ENCODE data around the gene EPS8L3. TPM values are rescaled to one million over a fixed set of nuclear protein-coding genes. Genes with fewer than 3 reads are reported as not detected.
"Not testable (repeated sequence)": the region's sequence is repeated elsewhere in the genome, so short reads cannot be mapped to it uniquely, and the experiment has no call there.

The EPS8L3 gene
- total RNA-seq, 3 donors from 2014 or later (not counting 1 experiment from before 2014, with no cell fraction given): 0.47 TPM; not detected in 2

DNA sequence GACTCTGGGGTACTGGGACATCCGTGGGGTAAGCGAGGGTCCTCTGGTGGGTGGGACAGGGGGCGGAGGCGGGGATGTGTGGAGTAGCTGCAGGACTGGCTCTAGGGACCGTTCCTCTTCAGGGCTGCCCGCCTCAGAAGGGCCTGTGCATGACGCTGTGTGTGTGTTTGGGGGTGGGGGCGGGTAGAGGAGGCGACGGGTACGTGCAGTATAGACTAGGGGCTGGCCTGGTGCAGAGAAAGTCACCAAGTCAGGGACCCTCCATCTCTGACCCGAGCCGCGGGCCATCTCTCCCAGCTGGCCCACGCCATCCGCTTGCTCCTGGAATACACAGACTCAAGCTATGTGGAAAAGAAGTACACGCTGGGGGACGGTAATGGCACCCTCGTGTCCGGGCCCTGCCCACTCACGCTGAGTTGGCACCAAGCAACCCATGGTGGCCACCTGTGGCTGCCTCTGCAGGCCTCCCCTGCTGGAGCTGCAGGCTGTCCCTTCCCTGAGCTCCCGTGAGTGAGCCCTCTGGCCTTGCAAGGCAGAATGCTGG is 51.3 kb downstream of the EPS8L3 start:
- no peak overlapping the region for H3K27ac Mint-ChIP-seq
- H3K36me3 Mint-ChIP-seq: peaks cover 15% of the 10 kb centered on the region
- H3K27me3 Mint-ChIP-seq (ENCODE audit: low read depth in 2 of 2): peaks cover 9 to 10% of the 10 kb centered on the region in 2 donors
- H3K9me3 Mint-ChIP-seq: peaks cover 5 to 13% of the 10 kb centered on the region in 2 donors
- intact Hi-C loops (cut with micrococcal nuclease): no loop called here
- H3K27ac ChIP-seq (ENCODE audit: low read length): no peak overlapping the region
- no peaks in the 10 kb centered on the region for H3K4me1 Mint-ChIP-seq
- H3K4me1 ChIP-seq (ENCODE audit: control insufficient read depth, insufficient read depth, low read length): peaks cover 7% of the 10 kb centered on the region
- H3K36me3 ChIP-seq (ENCODE audit: control insufficient read depth, insufficient read depth, low read length): no peaks in the 10 kb centered on the region
- TF ChIP-seq, protein P1, sequence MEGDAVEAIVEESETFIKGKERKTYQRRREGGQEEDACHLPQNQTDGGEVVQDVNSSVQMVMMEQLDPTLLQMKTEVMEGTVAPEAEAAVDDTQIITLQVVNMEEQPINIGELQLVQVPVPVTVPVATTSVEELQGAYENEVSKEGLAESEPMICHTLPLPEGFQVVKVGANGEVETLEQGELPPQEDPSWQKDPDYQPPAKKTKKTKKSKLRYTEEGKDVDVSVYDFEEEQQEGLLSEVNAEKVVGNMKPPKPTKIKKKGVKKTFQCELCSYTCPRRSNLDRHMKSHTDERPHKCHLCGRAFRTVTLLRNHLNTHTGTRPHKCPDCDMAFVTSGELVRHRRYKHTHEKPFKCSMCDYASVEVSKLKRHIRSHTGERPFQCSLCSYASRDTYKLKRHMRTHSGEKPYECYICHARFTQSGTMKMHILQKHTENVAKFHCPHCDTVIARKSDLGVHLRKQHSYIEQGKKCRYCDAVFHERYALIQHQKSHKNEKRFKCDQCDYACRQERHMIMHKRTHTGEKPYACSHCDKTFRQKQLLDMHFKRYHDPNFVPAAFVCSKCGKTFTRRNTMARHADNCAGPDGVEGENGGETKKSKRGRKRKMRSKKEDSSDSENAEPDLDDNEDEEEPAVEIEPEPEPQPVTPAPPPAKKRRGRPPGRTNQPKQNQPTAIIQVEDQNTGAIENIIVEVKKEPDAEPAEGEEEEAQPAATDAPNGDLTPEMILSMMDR (IDR thresholded peaks at IDR 0.05): no peak
- H3K9me3 ChIP-seq (ENCODE audit: control insufficient read depth, insufficient read depth, low read length): peaks cover 15% of the 10 kb centered on the region
- ATAC-seq (no peak), DNase-seq (no peak)
- 84% methylated on average over 22 of the region's 22 CpGs for WGBS (ENCODE audit: insufficient coverage)
- H3K4me3 ChIP-seq (ENCODE audit: low read length): no peak overlapping the region
- H3K27me3 ChIP-seq (ENCODE audit: control insufficient read depth, insufficient read depth, low read length): peaks cover 9% of the 10 kb centered on the region
- H3K4me3 Mint-ChIP-seq: no peak overlapping the region

- H3K36me3 ChIP-seq (ENCODE audit: control insufficient read depth, insufficient read depth, low read length); H3K4me3 ChIP-seq (ENCODE audit: low read length); intact Hi-C loops (cut with micrococcal nuclease); H3K27ac Mint-ChIP-seq; H3K27me3 ChIP-seq (ENCODE audit: control insufficient read depth, insufficient read depth, low read length); H3K4me1 Mint-ChIP-seq; ATAC-seq; H3K4me1 ChIP-seq (ENCODE audit: control insufficient read depth, insufficient read depth, low read length); H3K4me3 Mint-ChIP-seq; H3K27ac ChIP-seq (ENCODE audit: low read length); DNase-seq; H3K27me3 Mint-ChIP-seq (ENCODE audit: low read depth in 2 of 2): not testable (repeated sequence)
- Mint-ChIP-seq H3K36me3 (peaks cover 15% of the 10 kb centered on the region), H3K9me3 (peaks cover 5 to 13% of the 10 kb centered on the region in 2 donors)
- peaks cover 15% of the 10 kb centered on the region for H3K9me3 ChIP-seq (ENCODE audit: control insufficient read depth, insufficient read depth, low read length)
- WGBS (ENCODE audit: insufficient coverage): 64% methylated on average over 28 of the region's 33 CpGs
Observed at GRCh38 chr1:109711593-109712320, 52.0 kb downstream of the EPS8L3 start, which contains the start of gene GSTM5. Gene GSTM5, plus strand, starts transcription at chr1:109712251. Its CDS starts 62 bp downstream, at chr1:109712313.

DNA sequence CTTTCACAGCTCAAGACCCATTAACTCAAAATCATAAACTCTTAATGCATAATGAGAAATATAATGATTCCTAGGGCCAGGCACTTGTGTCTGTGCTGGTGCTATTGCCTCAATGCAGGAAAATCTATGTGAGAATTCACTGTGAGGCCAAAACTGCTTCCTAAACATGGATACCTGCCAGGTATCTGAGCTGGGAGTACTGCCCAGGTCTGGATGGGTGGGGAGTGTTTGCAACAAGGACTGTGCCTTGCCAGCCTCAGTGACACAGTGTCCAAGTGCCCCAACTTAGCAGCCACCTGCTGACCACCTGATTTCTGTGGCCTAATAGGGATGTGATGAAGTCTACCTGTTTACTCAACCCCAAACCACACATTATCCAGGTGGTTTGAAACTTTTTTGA is 53.9 kb downstream of the EPS8L3 start:
- H3K4me3 ChIP-seq (ENCODE audit: low read length); DNase-seq; ATAC-seq; H3K36me3 ChIP-seq (ENCODE audit: control insufficient read depth, insufficient read depth, low read length); H3K4me1 ChIP-seq (ENCODE audit: control insufficient read depth, insufficient read depth, low read length); H3K27ac ChIP-seq (ENCODE audit: low read length); H3K27ac Mint-ChIP-seq; intact Hi-C loops (cut with micrococcal nuclease); H3K4me1 Mint-ChIP-seq; H3K27me3 Mint-ChIP-seq (ENCODE audit: low read depth in 2 of 2); H3K27me3 ChIP-seq (ENCODE audit: control insufficient read depth, insufficient read depth, low read length); H3K4me3 Mint-ChIP-seq: not testable (repeated sequence)
- Mint-ChIP-seq H3K9me3 (peaks cover 5 to 13% of the 10 kb centered on the region in 2 donors), H3K36me3 (peaks cover 15% of the 10 kb centered on the region)
- H3K9me3 ChIP-seq (ENCODE audit: control insufficient read depth, insufficient read depth, low read length): peaks cover 15% of the 10 kb centered on the region

DNA sequence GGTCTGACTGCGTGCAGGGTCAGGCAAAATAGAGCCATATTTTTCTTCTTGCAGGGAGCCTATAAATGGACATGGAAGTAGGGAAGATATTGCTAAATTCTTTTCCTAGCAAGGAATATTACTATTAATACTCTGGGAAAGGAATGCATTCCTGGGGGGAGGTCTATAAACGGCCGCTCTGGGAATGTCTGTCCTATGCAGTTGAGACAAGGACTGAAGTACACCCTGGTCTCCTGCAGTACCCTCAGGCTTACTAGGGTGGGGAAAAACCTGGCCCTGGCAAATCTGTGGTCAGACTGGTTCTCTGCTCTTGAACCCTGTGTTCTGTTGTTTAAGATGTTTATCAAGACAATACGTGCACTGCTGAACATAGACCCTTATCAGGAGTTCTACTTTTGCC is 54.8 kb downstream of the EPS8L3 start:
- H3K27ac ChIP-seq (ENCODE audit: low read length); H3K36me3 ChIP-seq (ENCODE audit: control insufficient read depth, insufficient read depth, low read length); H3K4me3 Mint-ChIP-seq; H3K27me3 ChIP-seq (ENCODE audit: control insufficient read depth, insufficient read depth, low read length); DNase-seq; ATAC-seq; H3K27me3 Mint-ChIP-seq (ENCODE audit: low read depth in 2 of 2); H3K4me1 ChIP-seq (ENCODE audit: control insufficient read depth, insufficient read depth, low read length); H3K27ac Mint-ChIP-seq; intact Hi-C loops (cut with micrococcal nuclease); H3K4me3 ChIP-seq (ENCODE audit: low read length); H3K4me1 Mint-ChIP-seq: not testable (repeated sequence)
- peaks cover 8 to 15% of the 10 kb centered on the region in 2 donors for H3K9me3 Mint-ChIP-seq
- H3K36me3 Mint-ChIP-seq: peaks cover 15% of the 10 kb centered on the region
- H3K9me3 ChIP-seq (ENCODE audit: control insufficient read depth, insufficient read depth, low read length): peaks cover 15% of the 10 kb centered on the region
- 66% methylated on average over 4 of the region's 4 CpGs for WGBS (ENCODE audit: insufficient coverage)

- no peaks in the 10 kb centered on the region for H3K4me1 Mint-ChIP-seq
- H3K4me3 Mint-ChIP-seq: no peak overlapping the region
- H3K27me3 ChIP-seq (ENCODE audit: control insufficient read depth, insufficient read depth, low read length): no peaks in the 10 kb centered on the region
- intact Hi-C loops (cut with micrococcal nuclease): no loop called here
- TF ChIP-seq, protein P1 (IDR thresholded peaks at IDR 0.05): no peak
- H3K27ac ChIP-seq (ENCODE audit: low read length): no peak overlapping the region
- no peaks in the 10 kb centered on the region for H3K27me3 Mint-ChIP-seq (ENCODE audit: low read depth in 2 of 2)
- no peak overlapping the region for H3K4me3 ChIP-seq (ENCODE audit: low read length)
- H3K9me3 ChIP-seq (ENCODE audit: control insufficient read depth, insufficient read depth, low read length): peaks cover 15% of the 10 kb centered on the region
- ATAC-seq (no peak), DNase-seq (no peak)
- no peaks in the 10 kb centered on the region for H3K36me3 ChIP-seq (ENCODE audit: control insufficient read depth, insufficient read depth, low read length)
- 89% methylated on average over 4 of the region's 4 CpGs for WGBS (ENCODE audit: insufficient coverage)
- peaks cover 15% of the 10 kb centered on the region for H3K36me3 Mint-ChIP-seq
- no peak overlapping the region for H3K27ac Mint-ChIP-seq
- H3K9me3 Mint-ChIP-seq: peaks cover 11 to 16% of the 10 kb centered on the region in 2 donors
- no peaks in the 10 kb centered on the region for H3K4me1 ChIP-seq (ENCODE audit: control insufficient read depth, insufficient read depth, low read length)
Observed at GRCh38 chr1:109705411-109705810, 58.3 kb downstream of the EPS8L3 start.

All from natural killer cell (primary cell).